Measurements from ENCODE around the gene AAR2.

The AAR2 gene

GRCh38 chr20:36262440-36262839 lies 26.2 kb downstream of the AAR2 start:
- DNase-seq, result no peak

- no peak for DNase-seq
Observed at GRCh38 chr20:36264426-36265246, 28.4 kb downstream of the AAR2 start.

- DNase-seq, result no peak
Observed at GRCh38 chr20:36266189-36266588, 29.9 kb downstream of the AAR2 start.

- DNase-seq, result no peak
Observed at GRCh38 chr20:36267605-36268381, 31.5 kb downstream of the AAR2 start.

- DNase-seq, result no peak
Observed at GRCh38 chr20:36268440-36269342, 32.4 kb downstream of the AAR2 start.

- no peak for DNase-seq
Observed at GRCh38 chr20:36269507-36269906, 33.2 kb downstream of the AAR2 start.

- no peak for DNase-seq
Observed at GRCh38 chr20:36270744-36271638, 34.7 kb downstream of the AAR2 start.

- DNase-seq, result no peak
Observed at GRCh38 chr20:36271639-36272546, 35.6 kb downstream of the AAR2 start.

GRCh38 chr20:36272547-36273220 lies 36.4 kb downstream of the AAR2 start:
- no peak for DNase-seq

- DNase-seq, result no peak
Observed at GRCh38 chr20:36273414-36274180, 37.3 kb downstream of the AAR2 start.

GRCh38 chr20:36274181-36274841 lies 38.0 kb downstream of the AAR2 start:
- no peak for DNase-seq

GRCh38 chr20:36275011-36275410 lies 38.7 kb downstream of the AAR2 start:
- no peak for DNase-seq

- DNase-seq, result no peak
Observed at GRCh38 chr20:36275441-36276189, 39.3 kb downstream of the AAR2 start.

GRCh38 chr20:36277546-36277945 lies 41.3 kb downstream of the AAR2 start:
- DNase-seq, result no peak

GRCh38 chr20:36279362-36279761 lies 43.1 kb downstream of the AAR2 start:
- DNase-seq, result no peak

GRCh38 chr20:36279776-36280175 lies 43.5 kb downstream of the AAR2 start:
- DNase-seq, result no peak

GRCh38 chr20:36281785-36282380 lies 45.6 kb downstream of the AAR2 start:
- no peak for DNase-seq

GRCh38 chr20:36284751-36285150 lies 48.5 kb downstream of the AAR2 start:
- DNase-seq, result no peak
